ENCODE results near the gene EARS2. TPM values are rescaled to one million over a fixed set of nuclear protein-coding genes. Genes with fewer than 3 reads are reported as not detected.

The EARS2 gene
- total and polyA plus RNA-seq, 10 of the 15 experiments (the other 5 are each of a cell fraction or from before 2014, with no cell fraction given): 12.9 to 65.9 (median 33.5) TPM

DNA sequence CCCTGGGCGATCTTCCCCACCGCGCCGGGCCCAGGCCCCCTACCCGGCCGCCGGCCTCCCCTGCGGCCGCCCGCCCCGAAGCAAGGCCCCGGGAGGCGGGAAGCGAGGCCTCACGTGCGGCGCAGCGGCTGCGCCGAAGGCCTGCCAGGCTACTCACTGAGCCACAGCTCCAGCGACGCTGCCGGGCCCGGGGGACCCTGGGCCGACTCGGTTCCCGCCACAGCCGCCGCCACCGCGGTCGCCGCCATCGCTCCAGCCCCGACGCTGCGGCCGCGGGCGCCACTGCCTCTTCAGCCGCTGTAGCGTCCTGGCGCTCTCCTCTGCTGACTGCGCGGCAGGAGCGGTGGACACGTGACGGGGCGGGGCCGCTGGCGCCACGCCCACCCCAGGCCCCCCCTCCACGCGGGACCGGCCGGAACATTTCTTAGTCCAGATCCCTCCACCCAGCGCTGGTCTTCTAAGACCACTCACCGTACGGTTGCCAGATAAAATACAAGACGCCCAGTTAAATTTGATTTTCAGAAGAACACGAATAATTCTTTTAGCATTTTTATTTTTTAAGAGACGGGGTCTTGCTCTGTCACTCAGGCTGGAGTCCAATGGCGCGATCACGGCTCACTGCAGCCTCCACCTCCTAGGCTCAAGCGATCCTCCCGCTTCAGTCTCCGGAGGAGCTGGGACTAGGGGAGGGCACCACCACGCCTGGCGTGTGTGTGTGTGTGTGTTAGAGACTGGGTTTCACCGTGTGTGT lies 46.8 kb downstream of the EARS2 start, which contains the start of gene GGA2 (continued):
- TF ChIP-seq, protein P1, sequence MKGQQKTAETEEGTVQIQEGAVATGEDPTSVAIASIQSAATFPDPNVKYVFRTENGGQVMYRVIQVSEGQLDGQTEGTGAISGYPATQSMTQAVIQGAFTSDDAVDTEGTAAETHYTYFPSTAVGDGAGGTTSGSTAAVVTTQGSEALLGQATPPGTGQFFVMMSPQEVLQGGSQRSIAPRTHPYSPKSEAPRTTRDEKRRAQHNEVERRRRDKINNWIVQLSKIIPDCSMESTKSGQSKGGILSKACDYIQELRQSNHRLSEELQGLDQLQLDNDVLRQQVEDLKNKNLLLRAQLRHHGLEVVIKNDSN (IDR thresholded peaks at IDR 0.05; ENCODE audit: borderline replicate concordance, extremely low read length, insufficient read depth, low read depth, low read length): peak; percentile 94
- TF ChIP-seq YY1 (IDR thresholded peaks at IDR 0.05; ENCODE audit: low read depth, low read length) (peak; percentile 91), EGR1 (IDR thresholded peaks at IDR 0.05; ENCODE audit: borderline replicate concordance in 1 of 2, low read depth in 2 of 2, low read length in 2 of 2) (peak in 1 of 2 experiments; percentile 40; a peak in 1 of 3 replicates), LARP7 (IDR thresholded peaks at IDR 0.05) (peak; percentile 93), SMARCA5 (IDR thresholded peaks at IDR 0.05) (peak; percentile 70), NR2F1 (conservative IDR thresholded peaks at IDR 0.05) (peak; percentile 65), RELA (IDR thresholded peaks at IDR 0.05; ENCODE audit: borderline replicate concordance, partially characterized antibody) (peak; percentile 89), PAX8 (IDR thresholded peaks at IDR 0.05) (no peak), TAF1 (IDR thresholded peaks at IDR 0.05; ENCODE audit: borderline replicate concordance, low read depth, low read length) (peak; percentile 94), POU2F2 (IDR thresholded peaks at IDR 0.05; ENCODE audit: borderline replicate concordance, low read depth, low read length) (peak; percentile 69; the same call in 2 of the 3 replicates), JUNB (IDR thresholded peaks at IDR 0.05) (no peak), GATAD2B (conservative IDR thresholded peaks at IDR 0.05; ENCODE audit: low read depth) (peak; percentile 92), SIN3A (IDR thresholded peaks at IDR 0.05; ENCODE audit: low read depth, low read length) (peak; percentile 66), POLR2AphosphoS5 (IDR thresholded peaks at IDR 0.05; ENCODE audit: low read length) (peak; percentile 91)
- TF ChIP-seq, protein P2, sequence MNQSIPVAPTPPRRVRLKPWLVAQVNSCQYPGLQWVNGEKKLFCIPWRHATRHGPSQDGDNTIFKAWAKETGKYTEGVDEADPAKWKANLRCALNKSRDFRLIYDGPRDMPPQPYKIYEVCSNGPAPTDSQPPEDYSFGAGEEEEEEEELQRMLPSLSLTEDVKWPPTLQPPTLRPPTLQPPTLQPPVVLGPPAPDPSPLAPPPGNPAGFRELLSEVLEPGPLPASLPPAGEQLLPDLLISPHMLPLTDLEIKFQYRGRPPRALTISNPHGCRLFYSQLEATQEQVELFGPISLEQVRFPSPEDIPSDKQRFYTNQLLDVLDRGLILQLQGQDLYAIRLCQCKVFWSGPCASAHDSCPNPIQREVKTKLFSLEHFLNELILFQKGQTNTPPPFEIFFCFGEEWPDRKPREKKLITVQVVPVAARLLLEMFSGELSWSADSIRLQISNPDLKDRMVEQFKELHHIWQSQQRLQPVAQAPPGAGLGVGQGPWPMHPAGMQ (IDR thresholded peaks at IDR 0.05; ENCODE audit: borderline replicate concordance): no peak
- TF ChIP-seq, protein P3, sequence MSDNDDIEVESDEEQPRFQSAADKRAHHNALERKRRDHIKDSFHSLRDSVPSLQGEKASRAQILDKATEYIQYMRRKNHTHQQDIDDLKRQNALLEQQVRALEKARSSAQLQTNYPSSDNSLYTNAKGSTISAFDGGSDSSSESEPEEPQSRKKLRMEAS (IDR thresholded peaks at IDR 0.05; ENCODE audit: low read depth, low read length): peak; percentile 83

All from GM12878 (cell line).